GM20000 (cell line): Measurements from ENCODE around the gene TMEM184B.

ENCODE experiments used
- DNase-seq: peaks from one replicate; pipeline ENCODE4 v3.0.0; 2012; ENCODE audit warnings: low spot score
- CTCF ChIP-seq: IDR thresholded peaks from 2 replicates; pipeline ENCODE4 v1.5.1; 2012; ENCODE audit warnings: mild to moderate bottlenecking, control low read depth; ENCODE audit errors: extremely low read depth, missing control alignments

The TMEM184B gene

GRCh38 chr22:38271927-38272372 lies 860 bp downstream of the TMEM184B start:
- no peak for TF ChIP-seq CTCF
- DNase-seq: no peak

- no peak for TF ChIP-seq CTCF
- no peak for DNase-seq
These were observed 1.7 kb downstream of the TMEM184B start for GRCh38 chr22:38271101-38271500.

GRCh38 chr22:38270091-38270992 lies 2.5 kb downstream of the TMEM184B start:
- no peak for TF ChIP-seq CTCF
- DNase-seq: no peak

- no peak for TF ChIP-seq CTCF
- DNase-seq: no peak
These were observed 3.3 kb downstream of the TMEM184B start for GRCh38 chr22:38269466-38269865.

GRCh38 chr22:38267086-38267485 lies 5.7 kb downstream of the TMEM184B start:
- no peak for TF ChIP-seq CTCF
- no peak for DNase-seq

GRCh38 chr22:38266120-38266519 lies 6.7 kb downstream of the TMEM184B start:
- no peak for TF ChIP-seq CTCF
- DNase-seq: no peak

- DNase-seq: no peak
These were observed 8.4 kb downstream of the TMEM184B start for GRCh38 chr22:38264322-38264843.

More at GRCh38 chr22:38264322-38264843, 8.4 kb downstream of the TMEM184B start:
- no peak for TF ChIP-seq CTCF
